NT2/D1 (cell line): ENCODE results near the gene COL18A1.

Experiments used
- SUZ12 ChIP-seq: IDR thresholded peaks from 2 replicates; pipeline ENCODE4 v1.6.1; 2011; ENCODE audit not compliant: insufficient read length, insufficient read depth; ENCODE audit errors: extremely low read depth
- YY1 ChIP-seq: IDR thresholded peaks from 2 replicates; pipeline ENCODE4 v1.6.1; 2011; ENCODE audit not compliant: insufficient read length, insufficient read depth
- ZNF274 ChIP-seq: IDR thresholded peaks from 2 replicates; pipeline ENCODE4 v1.6.1; 2011; ENCODE audit warnings: mild to moderate bottlenecking, low read depth, low read length

DNA sequence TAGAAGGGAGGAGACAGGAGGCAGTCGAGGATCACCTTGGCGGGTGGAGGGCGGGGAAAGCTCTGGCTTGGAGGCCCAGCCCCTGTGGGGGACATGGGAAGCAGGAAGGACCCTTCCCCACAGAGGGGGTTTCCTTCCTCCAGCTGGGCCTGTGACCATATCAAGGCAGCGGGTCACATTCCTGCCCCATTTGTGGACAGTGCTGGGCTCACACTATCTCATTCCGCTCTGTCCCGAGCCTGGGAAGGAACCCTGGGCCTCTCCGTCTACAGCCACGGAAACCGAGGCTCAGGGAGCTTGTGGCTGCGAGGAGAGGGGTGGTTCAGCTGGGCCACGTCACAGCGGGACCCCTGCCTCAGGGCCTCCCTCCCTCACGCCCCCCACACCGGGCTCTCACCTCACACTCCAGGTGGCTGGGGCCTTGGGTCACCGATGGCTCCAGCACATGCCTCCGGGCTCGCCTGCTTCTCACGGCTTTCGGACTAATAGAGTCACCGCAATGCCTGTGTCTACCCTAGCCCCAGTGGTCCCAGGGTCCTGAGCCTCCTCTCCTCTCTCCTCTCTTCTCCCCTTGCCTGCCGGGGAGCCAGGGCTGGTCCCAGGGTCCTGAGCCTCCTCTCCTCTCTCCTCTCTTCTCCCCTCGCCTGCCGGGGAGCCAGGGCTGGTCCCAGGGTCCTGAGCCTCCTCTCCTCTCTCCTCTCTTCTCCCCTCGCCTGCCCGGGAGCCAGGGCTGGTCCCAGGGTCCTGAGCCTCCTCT lies 80.9 kb downstream of the COL18A1 start:
- no peak for TF ChIP-seq SUZ12
- TF ChIP-seq YY1: no peak
- TF ChIP-seq ZNF274: no peak
